T-helper 2 cell treated with Interferon-gamma antibody and Interleukin-4, amounts not matched to agents 5 μg/mL and 100 μg/mL, for 36 hours (primary cell): Measurements from ENCODE around the gene ORMDL3.
"Not testable (repeated sequence)": the region's sequence is repeated elsewhere in the genome, so short reads cannot be mapped to it uniquely, and the experiment has no call there.

Experiments
- DNase-seq: peaks from one replicate; pipeline ENCODE4 v3.0.0; 2021; ENCODE audit warnings: low spot score
- H3K27ac Mint-ChIP-seq: one replicate; pipeline ENCODE4 v1.8.0; 2021; ENCODE audit warnings: mild to moderate bottlenecking, mixed read lengths
- H3K27me3 Mint-ChIP-seq: one replicate; pipeline ENCODE4 v1.8.0; 2021; ENCODE audit warnings: low read depth, mixed read lengths
- H3K36me3 Mint-ChIP-seq: one replicate; pipeline ENCODE4 v1.8.0; 2021; ENCODE audit warnings: low read depth, mixed read lengths
- H3K4me1 Mint-ChIP-seq: one replicate; pipeline ENCODE4 v1.8.0; 2021; ENCODE audit warnings: low read depth, mixed read lengths
- H3K4me3 Mint-ChIP-seq: one replicate; pipeline ENCODE4 v1.8.0; 2022; ENCODE audit warnings: mild to moderate bottlenecking, moderate library complexity, mixed read lengths
- H3K9me3 Mint-ChIP-seq: one replicate; pipeline ENCODE4 v1.8.0; 2021; ENCODE audit warnings: mixed read lengths

Gene ORMDL3

DNA sequence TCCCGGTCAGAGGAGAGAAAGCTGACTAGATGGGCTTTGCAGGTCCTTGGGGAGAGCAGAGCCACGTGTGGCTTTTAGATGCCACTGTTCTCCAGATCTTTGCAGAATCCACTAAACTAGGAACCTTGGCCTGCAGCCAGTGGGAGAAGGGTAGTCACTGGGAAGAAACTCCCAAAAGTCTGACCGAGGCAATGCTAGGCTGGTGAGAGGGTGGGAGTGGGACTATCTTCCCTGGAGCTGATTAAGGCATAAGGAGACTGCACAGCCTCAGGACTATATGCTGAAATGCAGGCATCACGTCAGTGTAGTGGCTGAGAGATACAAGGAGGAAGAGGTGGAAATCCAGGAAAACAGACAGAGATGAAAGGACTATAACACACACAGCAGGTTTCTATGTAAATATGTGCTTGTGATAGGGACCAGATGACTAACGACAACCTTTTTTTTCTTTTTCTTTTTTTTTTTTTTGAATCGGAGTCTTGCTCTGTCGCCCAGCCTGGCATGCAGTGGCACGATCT is 33.2 kb upstream of the ORMDL3 start:
- peaks cover 10% of the 10 kb centered on the region for H3K27me3 Mint-ChIP-seq
- no peak for DNase-seq
- no peaks in the 10 kb centered on the region for H3K9me3 Mint-ChIP-seq
- H3K4me3 Mint-ChIP-seq = no peak overlapping the region
- H3K36me3 Mint-ChIP-seq = no peaks in the 10 kb centered on the region
- no peak overlapping the region for H3K27ac Mint-ChIP-seq
- H3K4me1 Mint-ChIP-seq = peaks cover 21% of the 10 kb centered on the region

DNA sequence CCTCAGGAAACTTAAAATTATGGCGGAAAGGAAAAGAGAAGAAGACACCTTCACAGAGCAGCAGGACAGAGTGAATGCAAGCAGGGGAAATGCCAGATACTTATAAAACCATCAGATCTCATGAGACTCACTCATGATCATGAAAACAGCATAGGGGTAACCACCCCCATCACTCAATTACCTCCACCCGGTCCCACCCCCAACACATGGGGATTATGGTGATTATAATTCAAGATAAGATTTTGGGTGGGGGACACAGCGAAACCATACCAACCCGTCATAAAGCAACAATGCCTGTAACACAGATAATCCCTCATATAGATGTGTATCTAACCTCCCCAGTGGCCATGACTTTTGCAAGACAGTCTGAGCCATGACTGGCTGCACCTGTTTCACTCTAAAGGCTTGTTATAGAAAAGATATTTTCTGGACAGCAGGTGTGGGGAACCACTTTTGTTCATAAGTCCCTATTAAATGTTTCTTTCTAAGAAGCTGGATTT is 28.4 kb upstream of the ORMDL3 start:
- Mint-ChIP-seq H3K4me1 (peaks cover 20% of the 10 kb centered on the region), H3K27me3 (peaks cover 5% of the 10 kb centered on the region), H3K9me3 (no peaks in the 10 kb centered on the region), H3K4me3 (no peak overlapping the region), H3K27ac (peak overlapping the region; percentile 23), H3K36me3 (no peaks in the 10 kb centered on the region)
- no peak for DNase-seq

- Mint-ChIP-seq H3K4me1 (peaks cover 22% of the 10 kb centered on the region), H3K27ac (no peak overlapping the region), H3K27me3 (peaks cover 5% of the 10 kb centered on the region), H3K4me3 (no peak overlapping the region), H3K36me3 (no peaks in the 10 kb centered on the region), H3K9me3 (no peaks in the 10 kb centered on the region)
- DNase-seq = no peak
Measured at GRCh38 chr17:39954876-39955275, 27.5 kb upstream of the ORMDL3 start.

DNA sequence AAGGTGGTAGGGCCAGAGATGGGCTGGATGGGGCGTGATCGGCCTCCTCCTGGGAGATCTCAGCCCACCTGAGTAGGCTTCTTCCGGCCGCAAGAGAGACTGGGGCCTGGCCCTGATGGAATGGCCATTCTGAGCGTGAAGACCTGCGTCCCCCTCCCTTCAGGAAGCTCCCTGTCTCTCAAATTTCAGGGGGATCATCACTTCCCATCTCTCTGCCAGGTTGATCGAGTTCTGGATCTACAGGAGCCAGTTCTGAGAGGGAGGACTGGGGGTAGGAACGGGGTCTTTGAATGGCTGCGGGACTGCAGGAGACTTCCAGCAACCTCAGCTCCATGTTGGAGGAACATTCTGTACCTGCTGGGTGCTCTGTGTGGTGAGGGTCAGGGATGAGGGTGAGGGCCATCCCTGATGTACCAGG is 26.1 kb upstream of the ORMDL3 start:
- peaks cover 5% of the 10 kb centered on the region for H3K27me3 Mint-ChIP-seq
- H3K27ac Mint-ChIP-seq = peak overlapping the region; percentile 89
- H3K4me1 Mint-ChIP-seq = peaks cover 21% of the 10 kb centered on the region
- H3K36me3 Mint-ChIP-seq = no peaks in the 10 kb centered on the region
- peak overlapping the region; percentile 89 for H3K4me3 Mint-ChIP-seq
- H3K9me3 Mint-ChIP-seq = no peaks in the 10 kb centered on the region
- no peak for DNase-seq

GRCh38 chr17:39952680-39953470 is 25.5 kb upstream of the ORMDL3 start:
- no peaks in the 10 kb centered on the region for H3K36me3 Mint-ChIP-seq
- peak overlapping the region; percentile 89 for H3K27ac Mint-ChIP-seq
- H3K4me3 Mint-ChIP-seq = peak overlapping the region; percentile 89
- H3K9me3 Mint-ChIP-seq = no peaks in the 10 kb centered on the region
- H3K27me3 Mint-ChIP-seq = peaks cover 5% of the 10 kb centered on the region
- peak; percentile 75 for DNase-seq
- H3K4me1 Mint-ChIP-seq = peaks cover 22% of the 10 kb centered on the region

- peak overlapping the region; percentile 26 for H3K27ac Mint-ChIP-seq
- H3K4me3 Mint-ChIP-seq = peak overlapping the region; percentile 69
- no peaks in the 10 kb centered on the region for H3K36me3 Mint-ChIP-seq
- no peak for DNase-seq
- no peaks in the 10 kb centered on the region for H3K9me3 Mint-ChIP-seq
- peaks cover 5% of the 10 kb centered on the region for H3K27me3 Mint-ChIP-seq
- peaks cover 29% of the 10 kb centered on the region for H3K4me1 Mint-ChIP-seq
Measured at GRCh38 chr17:39951924-39952679, 24.7 kb upstream of the ORMDL3 start.

- H3K4me3 Mint-ChIP-seq = no peak overlapping the region
- peaks cover 5% of the 10 kb centered on the region for H3K27me3 Mint-ChIP-seq
- no peak for DNase-seq
- H3K9me3 Mint-ChIP-seq = no peaks in the 10 kb centered on the region
- no peaks in the 10 kb centered on the region for H3K36me3 Mint-ChIP-seq
- H3K27ac Mint-ChIP-seq = peak overlapping the region; percentile 2
- H3K4me1 Mint-ChIP-seq = peaks cover 29% of the 10 kb centered on the region
Measured at GRCh38 chr17:39950871-39951348, 23.5 kb upstream of the ORMDL3 start.

DNA sequence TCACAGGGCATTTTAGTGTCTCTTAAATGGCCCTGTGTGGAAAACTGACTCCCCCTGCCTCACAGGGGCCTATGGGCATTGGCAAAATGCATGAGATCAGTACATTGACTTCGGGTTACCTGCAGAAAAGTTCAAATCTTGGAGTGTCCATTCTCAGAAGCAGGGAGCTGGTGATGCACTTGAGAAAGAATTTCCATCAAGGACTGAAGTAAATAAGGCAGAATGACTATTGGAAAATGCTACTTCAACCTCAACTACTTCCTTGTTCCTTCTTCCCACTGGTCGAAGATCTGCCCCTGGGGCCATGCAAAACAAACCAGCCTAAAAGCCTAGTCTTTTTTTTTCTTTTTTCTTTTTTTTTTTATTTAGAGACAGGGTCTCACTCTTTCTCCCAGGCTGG is 21.6 kb upstream of the ORMDL3 start:
- Mint-ChIP-seq H3K4me3 (no peak overlapping the region), H3K4me1 (peaks cover 29% of the 10 kb centered on the region), H3K9me3 (no peaks in the 10 kb centered on the region), H3K27me3 (peaks cover 5% of the 10 kb centered on the region), H3K36me3 (no peaks in the 10 kb centered on the region), H3K27ac (no peak overlapping the region)
- no peak for DNase-seq

DNA sequence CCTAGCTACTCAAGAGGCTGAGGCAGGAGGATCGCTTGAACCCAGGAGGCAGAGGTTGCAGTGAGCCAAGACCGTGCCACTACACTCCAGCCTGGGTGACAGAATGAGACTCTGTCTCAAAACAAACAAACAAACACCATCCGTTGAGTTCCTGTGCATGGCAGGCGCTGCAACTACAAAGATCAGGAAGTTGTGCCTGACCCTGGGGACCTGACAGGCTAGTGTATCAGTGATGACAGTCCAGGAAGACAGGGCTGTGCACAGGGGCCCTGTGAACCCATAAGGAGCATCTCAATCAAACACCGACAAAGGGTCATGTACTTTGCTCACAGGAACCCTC is 21.1 kb upstream of the ORMDL3 start:
- not testable (repeated sequence) for H3K9me3 Mint-ChIP-seq, H3K36me3 Mint-ChIP-seq, H3K4me3 Mint-ChIP-seq, DNase-seq, H3K27me3 Mint-ChIP-seq
- Mint-ChIP-seq H3K4me1 (peaks cover 26% of the 10 kb centered on the region), H3K27ac (peak overlapping the region; percentile 31)

GRCh38 chr17:39946551-39947330 is 19.3 kb upstream of the ORMDL3 start:
- peaks cover 16% of the 10 kb centered on the region for H3K4me1 Mint-ChIP-seq
- H3K27ac Mint-ChIP-seq = no peak overlapping the region
- no peaks in the 10 kb centered on the region for H3K36me3 Mint-ChIP-seq
- peaks cover 3% of the 10 kb centered on the region for H3K27me3 Mint-ChIP-seq
- no peaks in the 10 kb centered on the region for H3K9me3 Mint-ChIP-seq
- DNase-seq = no peak
- no peak overlapping the region for H3K4me3 Mint-ChIP-seq

- Mint-ChIP-seq H3K27me3 (no peaks in the 10 kb centered on the region), H3K27ac (no peak overlapping the region), H3K9me3 (no peaks in the 10 kb centered on the region), H3K4me1 (peaks cover 27% of the 10 kb centered on the region), H3K36me3 (no peaks in the 10 kb centered on the region), H3K4me3 (no peak overlapping the region)
- no peak for DNase-seq
Measured at GRCh38 chr17:39944393-39944711, 17.0 kb upstream of the ORMDL3 start.

GRCh38 chr17:39943702-39944392 is 16.4 kb upstream of the ORMDL3 start:
- H3K27ac Mint-ChIP-seq = no peak overlapping the region
- no peak overlapping the region for H3K4me3 Mint-ChIP-seq
- no peak for DNase-seq
- H3K4me1 Mint-ChIP-seq = peaks cover 27% of the 10 kb centered on the region
- no peaks in the 10 kb centered on the region for H3K36me3 Mint-ChIP-seq
- no peaks in the 10 kb centered on the region for H3K27me3 Mint-ChIP-seq
- no peaks in the 10 kb centered on the region for H3K9me3 Mint-ChIP-seq
